Measurements from ENCODE around the gene ASPG. TPM values are rescaled to one million over a fixed set of nuclear protein-coding genes. Genes with fewer than 3 reads are reported as not detected.

Gene ASPG
- polyA plus RNA-seq, 1 experiment, result not detected

GRCh38 chr14:104142946-104143470, 57.5 kb downstream of the ASPG start:
- ChIA-PET CTCF (no interaction called here), POLR2A (no interaction called here)
- Histone ChIP-seq H3K27ac (ENCODE audit: low read depth, low read length) (no peak overlapping the region), H3K27me3 (ENCODE audit: control insufficient read depth, insufficient read depth, low read length) (peaks cover 12% of the 10 kb centered on the region), H3K4me3 (ENCODE audit: low read depth, low read length) (no peak overlapping the region), H3K9me3 (ENCODE audit: control insufficient read depth, insufficient read depth, low read length) (no peaks in the 10 kb centered on the region; the same call in 1 of the 2 replicates)
- TF ChIP-seq CTCF (IDR thresholded peaks at IDR 0.05; ENCODE audit: low read depth, low read length), result no peak
- no peak for DNase-seq (ENCODE audit: low read depth, low spot score)

GRCh38 chr14:104143521-104144452, 58.3 kb downstream of the ASPG start:
- ChIA-PET POLR2A (no interaction called here), CTCF (no interaction called here)
- no peak overlapping the region for H3K27ac ChIP-seq (ENCODE audit: low read depth, low read length)
- no peaks in the 10 kb centered on the region; the same call in 1 of the 2 replicates for H3K9me3 ChIP-seq (ENCODE audit: control insufficient read depth, insufficient read depth, low read length)
- no peak for TF ChIP-seq CTCF (IDR thresholded peaks at IDR 0.05; ENCODE audit: low read depth, low read length)
- H3K4me3 ChIP-seq (ENCODE audit: low read depth, low read length), result no peak overlapping the region
- peaks cover 10% of the 10 kb centered on the region for H3K27me3 ChIP-seq (ENCODE audit: control insufficient read depth, insufficient read depth, low read length)
- no peak for DNase-seq (ENCODE audit: low read depth, low spot score)

- H3K27me3 ChIP-seq (ENCODE audit: control insufficient read depth, insufficient read depth, low read length), result peaks cover 6% of the 10 kb centered on the region
- no peak for TF ChIP-seq CTCF (IDR thresholded peaks at IDR 0.05; ENCODE audit: low read depth, low read length)
- no peak overlapping the region for H3K4me3 ChIP-seq (ENCODE audit: low read depth, low read length)
- CTCF ChIA-PET, result no interaction called here
- POLR2A ChIA-PET, result no interaction called here
- DNase-seq (ENCODE audit: low read depth, low spot score), result no peak
- H3K9me3 ChIP-seq (ENCODE audit: control insufficient read depth, insufficient read depth, low read length), result no peaks in the 10 kb centered on the region; the same call in 1 of the 2 replicates
- no peak overlapping the region for H3K27ac ChIP-seq (ENCODE audit: low read depth, low read length)
Measured at GRCh38 chr14:104144453-104144790, 58.9 kb downstream of the ASPG start.

GRCh38 chr14:104144911-104145825, 59.7 kb downstream of the ASPG start:
- Histone ChIP-seq H3K27me3 (ENCODE audit: control insufficient read depth, insufficient read depth, low read length) (peaks cover 2% of the 10 kb centered on the region), H3K27ac (ENCODE audit: low read depth, low read length) (no peak overlapping the region), H3K9me3 (ENCODE audit: control insufficient read depth, insufficient read depth, low read length) (peaks cover under 1% of the 10 kb centered on the region; the same call in 1 of the 2 replicates), H3K4me3 (ENCODE audit: low read depth, low read length) (no peak overlapping the region)
- CTCF ChIA-PET, result no interaction called here
- TF ChIP-seq CTCF (IDR thresholded peaks at IDR 0.05; ENCODE audit: low read depth, low read length), result no peak
- POLR2A ChIA-PET, result no interaction called here
- DNase-seq (ENCODE audit: low read depth, low spot score), result no peak
